ENCODE results near the gene NEDD4. TPM values are rescaled to one million over a fixed set of nuclear protein-coding genes. Genes with fewer than 3 reads are reported as not detected.
"Not testable (repeated sequence)": the region's sequence is repeated elsewhere in the genome, so short reads cannot be mapped to it uniquely, and the experiment has no call there.

Gene NEDD4
- total RNA-seq, 1 experiment from 2014 or later, result 18.8 TPM

- H3K9me3 ChIP-seq (ENCODE audit: control insufficient read depth, insufficient read depth, low read depth, low read length), result no peaks in the 10 kb centered on the region
- H3K4me1 ChIP-seq (ENCODE audit: control insufficient read depth, insufficient read depth, low read length), result no peaks in the 10 kb centered on the region
- H3K27ac ChIP-seq (ENCODE audit: low read length), result no peak overlapping the region
- in situ Hi-C loops (cut with HindIII; ENCODE audit: low pct_unique_long_range_greater_than_20kb, low sequenced_read_pairs), result no loop called here
- no peak overlapping the region for H3K4me3 ChIP-seq (ENCODE audit: low read depth in 2 of 2, low read length in 2 of 2)
- no peaks in the 10 kb centered on the region for H3K27me3 ChIP-seq (ENCODE audit: control insufficient read depth, insufficient read depth, low read length)
- no peak for TF ChIP-seq TCF7L2 (IDR thresholded peaks at IDR 0.05; ENCODE audit: low read depth, low read length)
- no peak for TF ChIP-seq SIN3A (IDR thresholded peaks at IDR 0.05; ENCODE audit: borderline replicate concordance, insufficient read depth, low read depth, low read length)
- TF ChIP-seq REST (IDR thresholded peaks at IDR 0.05; ENCODE audit: insufficient read depth in 1 of 2, low read depth in 2 of 2, low read length in 1 of 2), result no peak
- TF ChIP-seq POLR2AphosphoS5 (IDR thresholded peaks at IDR 0.05; ENCODE audit: low read depth, low read length), result no peak
- TF ChIP-seq CTCF (IDR thresholded peaks at IDR 0.05), result no peak
- BruUV-seq (replicated peaks), result no TSS peak
- ChIA-PET CTCF (no interaction called here), POLR2A (no interaction called here)
- DNase-seq (ENCODE audit: low read depth, low spot score) (no peak), ATAC-seq (no peak)
- H3K36me3 ChIP-seq (ENCODE audit: control insufficient read depth, insufficient read depth, low read length), result no peaks in the 10 kb centered on the region
- intact Hi-C loops (cut with micrococcal nuclease; ENCODE audit: unreplicated experiment), result no loop called here
Measured at GRCh38 chr15:56016281-56016680, 22.9 kb upstream of the NEDD4 start.

- in situ Hi-C loops (cut with HindIII; ENCODE audit: low pct_unique_long_range_greater_than_20kb, low sequenced_read_pairs), result no loop called here
- no peak overlapping the region for H3K27ac ChIP-seq (ENCODE audit: low read length)
- no peaks in the 10 kb centered on the region for H3K27me3 ChIP-seq (ENCODE audit: control insufficient read depth, insufficient read depth, low read length)
- DNase-seq (ENCODE audit: low read depth, low spot score) (no peak), ATAC-seq (no peak)
- H3K4me3 ChIP-seq (ENCODE audit: low read depth in 2 of 2, low read length in 2 of 2), result no peak overlapping the region
- BruUV-seq (replicated peaks), result no TSS peak
- ChIA-PET POLR2A (no interaction called here), CTCF (no interaction called here)
- no peaks in the 10 kb centered on the region for H3K9me3 ChIP-seq (ENCODE audit: control insufficient read depth, insufficient read depth, low read depth, low read length)
- intact Hi-C loops (cut with micrococcal nuclease; ENCODE audit: unreplicated experiment), result no loop called here
- no peak for TF ChIP-seq SIN3A (IDR thresholded peaks at IDR 0.05; ENCODE audit: borderline replicate concordance, insufficient read depth, low read depth, low read length)
- TF ChIP-seq TCF7L2 (IDR thresholded peaks at IDR 0.05; ENCODE audit: low read depth, low read length), result no peak
- TF ChIP-seq POLR2AphosphoS5 (IDR thresholded peaks at IDR 0.05; ENCODE audit: low read depth, low read length), result no peak
- no peak for TF ChIP-seq REST (IDR thresholded peaks at IDR 0.05; ENCODE audit: insufficient read depth in 1 of 2, low read depth in 2 of 2, low read length in 1 of 2)
- no peak for TF ChIP-seq CTCF (IDR thresholded peaks at IDR 0.05)
- no peaks in the 10 kb centered on the region for H3K36me3 ChIP-seq (ENCODE audit: control insufficient read depth, insufficient read depth, low read length)
- no peaks in the 10 kb centered on the region for H3K4me1 ChIP-seq (ENCODE audit: control insufficient read depth, insufficient read depth, low read length)
Measured at GRCh38 chr15:56014677-56015076, 21.3 kb upstream of the NEDD4 start.

- peak overlapping the region; percentile 27 to 41 for H3K4me3 ChIP-seq (ENCODE audit: low read depth in 2 of 2, low read length in 2 of 2)
- H3K27ac ChIP-seq (ENCODE audit: low read length); POLR2A ChIA-PET; intact Hi-C loops (cut with micrococcal nuclease; ENCODE audit: unreplicated experiment); H3K27me3 ChIP-seq (ENCODE audit: control insufficient read depth, insufficient read depth, low read length); H3K9me3 ChIP-seq (ENCODE audit: control insufficient read depth, insufficient read depth, low read depth, low read length); H3K36me3 ChIP-seq (ENCODE audit: control insufficient read depth, insufficient read depth, low read length); H3K4me1 ChIP-seq (ENCODE audit: control insufficient read depth, insufficient read depth, low read length); BruUV-seq (replicated peaks); ATAC-seq; in situ Hi-C loops (cut with HindIII; ENCODE audit: low pct_unique_long_range_greater_than_20kb, low sequenced_read_pairs); CTCF ChIA-PET; DNase-seq (ENCODE audit: low read depth, low spot score): not testable (repeated sequence)
Measured at GRCh38 chr15:56007053-56007452, 13.6 kb upstream of the NEDD4 start.

GRCh38 chr15:56006371-56006770 lies 13.0 kb upstream of the NEDD4 start:
- H3K27me3 ChIP-seq (ENCODE audit: control insufficient read depth, insufficient read depth, low read length); H3K27ac ChIP-seq (ENCODE audit: low read length); H3K4me1 ChIP-seq (ENCODE audit: control insufficient read depth, insufficient read depth, low read length); DNase-seq (ENCODE audit: low read depth, low spot score); H3K9me3 ChIP-seq (ENCODE audit: control insufficient read depth, insufficient read depth, low read depth, low read length); H3K36me3 ChIP-seq (ENCODE audit: control insufficient read depth, insufficient read depth, low read length); ATAC-seq; H3K4me3 ChIP-seq (ENCODE audit: low read depth in 2 of 2, low read length in 2 of 2); in situ Hi-C loops (cut with HindIII; ENCODE audit: low pct_unique_long_range_greater_than_20kb, low sequenced_read_pairs); intact Hi-C loops (cut with micrococcal nuclease; ENCODE audit: unreplicated experiment); POLR2A ChIA-PET; CTCF ChIA-PET; BruUV-seq (replicated peaks): not testable (repeated sequence)

All from Panc1 (cell line).